NCI-H748 treated with DMSO at 0.1 percent for 48 hours (cell line): ENCODE data around the gene TMEM237.

ENCODE experiments used
- DNase-seq: peaks from one replicate; lab custom pipeline; 2025; lab: John Stamatoyannopoulos, UW

Gene TMEM237

GRCh38 chr2:201642086-201642578, 1.2 kb downstream of the TMEM237 start:
- DNase-seq, result peak; percentile 89

GRCh38 chr2:201639205-201639604, 4.1 kb downstream of the TMEM237 start:
- no peak for DNase-seq

DNA sequence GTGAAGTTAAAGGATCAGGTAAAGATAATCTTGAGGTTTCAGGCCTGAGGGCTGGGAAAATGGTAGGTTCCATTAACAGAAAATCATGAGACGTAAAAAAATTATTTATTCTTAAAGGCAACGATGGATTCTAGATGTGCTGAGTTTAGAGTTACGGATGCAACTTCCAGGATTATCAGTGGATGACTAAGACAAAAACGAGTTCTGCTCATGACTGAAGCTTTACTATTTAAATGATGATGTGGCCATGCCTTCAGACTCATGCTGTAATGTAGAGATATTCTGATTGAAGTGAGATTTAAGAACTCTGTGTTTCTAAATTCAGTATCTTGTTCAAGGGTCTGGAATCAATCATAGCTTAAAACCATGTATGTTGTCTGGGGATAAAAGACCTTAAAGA, 5.0 kb downstream of the TMEM237 start:
- no peak for DNase-seq

DNA sequence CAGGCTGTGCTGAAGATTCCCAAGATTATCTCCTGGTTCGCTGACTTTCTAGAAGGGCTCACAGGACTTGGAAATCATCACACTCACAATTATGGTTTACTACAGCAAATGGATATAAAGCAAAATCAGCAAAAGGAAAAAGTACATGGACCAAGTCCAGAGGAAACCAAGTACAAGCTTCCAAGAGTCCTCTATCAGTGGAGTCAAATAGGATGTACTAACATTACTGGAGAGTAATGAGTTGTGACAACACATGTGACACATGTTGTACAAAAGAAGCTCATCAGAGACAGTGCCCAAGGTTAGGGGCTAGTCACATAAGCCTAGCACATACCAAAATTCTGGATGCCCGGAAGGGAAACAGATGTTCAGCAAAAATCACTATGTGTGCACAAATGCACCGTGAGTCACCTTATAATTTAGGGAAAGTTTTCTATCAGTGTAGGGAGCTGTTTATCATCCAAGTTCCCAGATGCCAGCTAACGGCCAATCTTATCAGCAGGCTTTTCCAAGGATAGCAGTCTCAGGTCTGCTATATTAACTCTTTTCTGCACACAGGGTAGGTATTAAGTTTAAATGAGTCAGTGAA, 9.5 kb downstream of the TMEM237 start:
- no peak for DNase-seq

GRCh38 chr2:201631041-201631440, 12.3 kb downstream of the TMEM237 start:
- no peak for DNase-seq

GRCh38 chr2:201630577-201630976, 12.7 kb downstream of the TMEM237 start:
- no peak for DNase-seq

DNA sequence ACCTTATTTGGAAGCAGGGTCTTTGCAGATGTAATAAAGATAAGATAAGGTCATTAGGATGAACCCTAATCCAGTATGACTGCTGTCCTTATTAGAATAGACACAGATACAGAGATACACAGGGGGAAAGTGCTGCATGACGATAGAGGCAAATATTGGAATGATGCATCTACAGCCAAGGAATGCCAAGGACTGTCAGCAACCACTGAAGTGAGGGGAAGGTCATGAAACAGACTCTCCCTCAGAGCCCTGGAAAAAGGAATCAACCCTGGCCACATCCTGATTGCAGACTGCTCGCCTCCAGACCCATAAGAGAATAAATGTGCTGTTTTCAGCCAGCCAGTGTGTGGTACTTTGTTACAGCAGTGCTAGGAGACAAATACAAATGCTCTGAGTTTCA, 14.8 kb downstream of the TMEM237 start:
- no peak for DNase-seq

- no peak for DNase-seq
Observed at GRCh38 chr2:201622306-201622970, 20.9 kb downstream of the TMEM237 start.

DNA sequence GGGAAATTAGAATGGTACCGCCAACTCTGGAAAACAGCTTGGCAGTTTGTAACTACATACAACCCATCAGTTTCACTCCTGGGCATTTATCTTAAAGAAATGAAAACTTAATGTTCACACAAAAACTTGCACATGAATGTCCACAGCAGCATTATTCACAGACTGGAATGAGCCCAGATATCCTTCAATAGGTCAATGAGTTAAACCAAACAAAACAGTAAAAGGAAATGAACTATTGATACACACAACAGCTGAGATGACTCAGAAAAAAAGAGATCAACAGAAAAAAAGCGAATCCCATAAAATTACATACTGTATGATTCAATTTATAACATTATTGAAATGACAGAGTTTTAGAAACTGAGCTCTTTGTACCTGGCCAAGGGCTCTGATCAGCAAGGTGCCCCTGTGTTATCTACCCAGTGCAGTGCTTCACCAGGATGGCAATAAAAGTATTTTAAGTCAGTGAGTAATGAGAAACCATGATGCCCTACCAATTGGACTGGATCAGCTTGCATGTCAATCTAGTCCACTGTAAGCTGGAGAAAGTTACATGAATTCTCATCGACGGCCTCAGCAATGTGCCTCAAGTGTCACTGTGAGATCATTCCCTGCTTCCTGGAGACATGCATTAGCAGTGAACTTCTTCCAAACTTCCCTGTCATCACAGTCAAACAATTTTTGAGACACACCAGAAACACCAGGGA, 21.9 kb downstream of the TMEM237 start:
- DNase-seq, result no peak

- DNase-seq, result peak; percentile 30
Observed at GRCh38 chr2:201618744-201619662, 24.3 kb downstream of the TMEM237 start.

DNA sequence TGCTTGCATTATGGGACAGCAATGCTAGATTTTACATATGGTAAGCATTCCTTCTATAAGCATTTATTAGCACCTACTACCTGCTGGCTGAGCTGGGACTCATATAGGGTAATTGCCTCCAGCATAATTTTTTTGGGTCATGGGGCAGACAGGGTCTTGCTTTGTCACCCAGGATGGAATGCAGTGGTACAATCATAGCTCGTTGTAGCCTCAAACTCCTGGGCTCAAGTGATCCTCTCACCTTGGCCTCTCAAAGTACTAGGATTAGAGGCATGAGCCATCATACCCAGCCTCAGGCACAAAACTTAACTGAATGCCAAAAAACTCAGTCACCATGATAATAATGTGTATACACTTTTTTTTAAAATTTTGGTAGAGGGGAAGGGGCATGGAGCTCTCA, 35.3 kb downstream of the TMEM237 start:
- DNase-seq, result no peak

DNA sequence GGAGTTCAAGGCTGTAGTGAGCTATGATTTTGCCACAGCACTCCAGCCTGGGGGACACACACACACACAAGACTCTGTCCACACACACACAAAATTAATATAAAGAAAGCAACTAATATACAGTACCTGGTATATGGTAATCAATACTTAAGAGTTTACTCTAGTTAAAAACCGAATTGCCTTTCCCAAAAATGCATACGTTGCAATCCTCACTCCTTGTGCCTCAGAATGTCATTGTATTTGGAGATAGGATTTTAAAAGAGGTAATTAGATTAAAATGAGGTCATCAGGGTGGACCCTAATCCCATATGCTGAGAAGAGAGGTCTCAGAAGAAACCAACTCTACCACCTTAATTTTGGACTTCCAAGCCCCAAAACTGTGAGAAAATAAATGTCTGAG, 35.7 kb downstream of the TMEM237 start:
- no peak for DNase-seq

DNA sequence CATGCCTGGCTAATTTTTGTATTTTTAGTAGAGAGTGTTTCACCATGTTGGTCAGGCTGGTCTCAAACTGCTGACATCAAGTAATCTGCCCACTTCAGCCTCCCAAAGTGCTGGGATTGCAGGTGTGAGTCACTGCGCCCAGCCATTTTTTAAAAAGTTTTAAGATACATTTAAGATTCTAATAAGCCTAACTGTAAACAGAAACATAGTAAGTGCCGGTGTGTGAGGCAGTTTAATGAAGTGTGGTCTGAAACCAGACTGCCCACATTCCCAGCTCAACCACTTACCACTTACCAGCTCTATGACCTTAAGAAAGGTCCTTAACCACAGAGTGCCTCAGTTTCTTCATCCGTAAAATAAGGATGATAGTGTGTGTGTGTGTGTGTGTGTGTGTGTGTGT, 42.4 kb downstream of the TMEM237 start:
- no peak for DNase-seq

GRCh38 chr2:201597397-201597796, 45.9 kb downstream of the TMEM237 start:
- no peak for DNase-seq

- no peak for DNase-seq
Observed at GRCh38 chr2:201580486-201580885, 62.8 kb downstream of the TMEM237 start.

- no peak for DNase-seq
Observed at GRCh38 chr2:201579536-201579935, 63.8 kb downstream of the TMEM237 start.

DNA sequence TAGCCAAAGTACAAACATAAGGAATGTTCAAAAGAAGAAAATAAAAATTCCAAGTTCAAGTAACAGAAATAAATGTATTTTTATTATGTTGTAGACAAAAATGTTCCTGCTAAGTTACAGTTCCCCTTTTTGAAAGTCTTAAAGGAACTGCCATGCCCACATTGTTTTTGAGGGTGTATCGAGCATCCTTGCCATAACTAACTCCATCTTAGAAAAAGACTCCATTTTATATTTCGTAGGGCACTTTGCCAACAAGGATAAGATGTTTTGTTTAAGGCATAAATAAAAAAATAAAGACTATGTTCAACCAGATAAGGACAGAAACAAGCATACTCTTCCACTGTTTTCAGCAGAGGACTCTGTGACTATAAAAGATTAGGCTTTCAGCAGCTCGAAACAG, 67.3 kb downstream of the TMEM237 start:
- no peak for DNase-seq

DNA sequence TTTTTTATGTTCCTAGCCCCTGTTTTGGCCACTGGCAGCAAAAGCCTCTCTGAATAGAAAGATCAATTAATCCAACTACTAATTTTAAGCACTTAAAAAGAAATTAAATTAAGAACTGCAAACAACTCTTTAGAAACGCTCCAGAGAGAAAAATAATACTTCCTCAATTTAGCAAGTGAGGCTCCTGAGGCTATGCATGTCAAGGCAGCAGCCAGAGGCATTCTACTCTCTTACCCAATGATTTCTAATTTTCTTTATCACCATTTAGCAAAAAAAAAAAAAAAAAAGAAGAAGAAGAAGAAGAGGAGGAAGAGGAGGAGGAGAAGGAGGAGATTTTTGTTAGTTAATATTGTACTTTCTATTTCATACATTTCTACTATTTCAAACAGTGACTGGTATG, 68.5 kb downstream of the TMEM237 start:
- peak; percentile 21 for DNase-seq

DNA sequence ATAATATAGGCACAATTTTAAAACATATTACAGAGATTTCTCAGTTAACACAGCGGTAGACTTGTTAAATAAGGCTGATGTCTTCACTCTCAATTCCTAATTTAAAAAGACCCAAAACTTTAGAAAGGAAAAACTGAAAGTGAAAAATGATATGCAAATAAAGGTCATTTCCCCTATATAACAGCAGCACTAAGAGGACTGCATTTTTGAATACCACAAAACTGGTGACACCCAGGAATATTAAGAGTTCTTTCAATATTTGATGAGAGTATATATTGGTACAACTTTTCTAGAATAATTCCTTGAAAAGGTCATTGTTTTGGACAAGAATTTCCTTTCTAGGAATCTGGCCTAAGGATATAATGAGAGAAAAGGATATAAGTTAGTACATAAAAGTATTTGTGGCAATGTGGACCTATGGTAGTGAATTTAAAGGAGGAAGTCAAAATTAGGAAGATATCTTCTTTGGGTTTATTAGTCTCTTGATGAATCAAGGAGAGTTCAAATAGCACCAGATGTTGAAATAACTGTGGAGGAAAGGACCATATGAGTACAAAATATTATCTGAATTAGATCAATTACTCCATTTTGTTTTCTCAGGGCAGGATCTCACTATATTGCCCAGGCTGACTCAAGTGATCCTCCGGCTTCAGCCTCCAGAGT, 70.3 kb downstream of the TMEM237 start:
- DNase-seq, result no peak
